Psoas muscle (tissue), 8 donors: ENCODE measurements around the gene EEF1A2. TPM values are rescaled to one million over a fixed set of nuclear protein-coding genes. Genes with fewer than 3 reads are reported as not detected.

Experiments used
- ATAC-seq, 4 donors: fragments of 200-7000 bp; cut with Tn5 transposase; one replicate each; pipeline ENCODE4 v1.9.1; 2020; ENCODE audit warnings: moderate library complexity in 3 of 4, mild to moderate bottlenecking in 2 of 4
- DNase-seq, 2 donors: peaks; one replicate each; pipeline ENCODE4 v3.0.0-alpha.2; 2020
- H3K27ac ChIP-seq: fragments of 200-600 bp; one replicate; pipeline ENCODE4 v1.8.0; 2022
- H3K27me3 ChIP-seq, 3 donors: fragments of 200-600 bp in 1 of 3; one replicate each; pipeline versions ENCODE4 v1.6.1 to v1.8.0; 2013 to 2022; ENCODE audit warnings: low read length in 2 of 3, mild to moderate bottlenecking in 2 of 3, moderate library complexity in 1 of 3; ENCODE audit not compliant: insufficient read depth in 3 of 3
- H3K36me3 ChIP-seq, 2 donors: fragments of 200-600 bp in 1 of 2; one replicate each; pipeline versions ENCODE4 v1.6.1 to v1.8.0; 2013 to 2022; ENCODE audit warnings: low read depth in 1 of 2, mild to moderate bottlenecking in 1 of 2, moderate library complexity in 1 of 2; ENCODE audit not compliant: insufficient read depth in 1 of 2
- H3K4me1 ChIP-seq: fragments of 200-600 bp; one replicate; pipeline ENCODE4 v1.8.0; 2022
- H3K4me3 ChIP-seq: fragments of 200-600 bp; one replicate; pipeline ENCODE4 v1.8.0; 2022; ENCODE audit warnings: mild to moderate bottlenecking
- H3K9me3 ChIP-seq: fragments of 200-600 bp; one replicate; pipeline ENCODE4 v1.8.0; 2022
- WGBS, 3 donors: extraction: QIAGEN DNeasy Blood & Tissue Kit; methylation state at CpG; one replicate each; pipeline versions ENCODE4 v1.1.6 to v1.1.7; 2013; 5-methylcytosine and 5-hydroxymethylcytosine counted together
- intact Hi-C, 2 donors: fragments of 100-400 bp; cut with DNase I; formaldehyde crosslinking; loops; one replicate each; pipeline versions ENCODE4 v1.11.0 to v1.14.2; 2022
- polyA plus RNA-seq, 3 donors: library from polyadenylated mRNA; stranded (reverse); fragments of 200-250 nt; gene quantifications; one replicate each; pipeline ENCODE4 v1.2.3, GENCODE V29; 2013
- total RNA-seq, 4 donors: library from RNA; stranded (reverse); fragmentation: NEBNext Ultra II Directional in 2 of 4; extraction: Animal tissue kit (Norgen Biotek cat#: 25700) in 2 of 4; gene quantifications; one replicate each; pipeline versions ENCODE4 v1.2.1 to v1.2.4, GENCODE V29; 2021 to 2023
- TF ChIP-seq, protein P1 (sequence below): fragments of 200-600 bp; IDR thresholded peaks from one replicate; pipeline ENCODE4 v1.8.0; 2022; ENCODE audit warnings: antibody characterized with exemption
- donor health status: healthy with polysubstance abuse.
- donor health status: DM: no; HTN: no; CAD: no; lungs with moderate emphysema.
- donor health status: Bipolar disorder and iron deficiency.
- donor health status: healthy.
- donor health status: DM: yes; HTN: yes; CAD: no.
- donor health status: DM: no; HTN: no; CAD: no.
- donor health status: DM: no; HTN: no; CAD: no.
- donor health status: DM: yes; HTN: yes; CAD: no.

Gene EEF1A2
- total and polyA plus RNA-seq, 7 donors = 952 to 2,126 (median 1,898) TPM

DNA sequence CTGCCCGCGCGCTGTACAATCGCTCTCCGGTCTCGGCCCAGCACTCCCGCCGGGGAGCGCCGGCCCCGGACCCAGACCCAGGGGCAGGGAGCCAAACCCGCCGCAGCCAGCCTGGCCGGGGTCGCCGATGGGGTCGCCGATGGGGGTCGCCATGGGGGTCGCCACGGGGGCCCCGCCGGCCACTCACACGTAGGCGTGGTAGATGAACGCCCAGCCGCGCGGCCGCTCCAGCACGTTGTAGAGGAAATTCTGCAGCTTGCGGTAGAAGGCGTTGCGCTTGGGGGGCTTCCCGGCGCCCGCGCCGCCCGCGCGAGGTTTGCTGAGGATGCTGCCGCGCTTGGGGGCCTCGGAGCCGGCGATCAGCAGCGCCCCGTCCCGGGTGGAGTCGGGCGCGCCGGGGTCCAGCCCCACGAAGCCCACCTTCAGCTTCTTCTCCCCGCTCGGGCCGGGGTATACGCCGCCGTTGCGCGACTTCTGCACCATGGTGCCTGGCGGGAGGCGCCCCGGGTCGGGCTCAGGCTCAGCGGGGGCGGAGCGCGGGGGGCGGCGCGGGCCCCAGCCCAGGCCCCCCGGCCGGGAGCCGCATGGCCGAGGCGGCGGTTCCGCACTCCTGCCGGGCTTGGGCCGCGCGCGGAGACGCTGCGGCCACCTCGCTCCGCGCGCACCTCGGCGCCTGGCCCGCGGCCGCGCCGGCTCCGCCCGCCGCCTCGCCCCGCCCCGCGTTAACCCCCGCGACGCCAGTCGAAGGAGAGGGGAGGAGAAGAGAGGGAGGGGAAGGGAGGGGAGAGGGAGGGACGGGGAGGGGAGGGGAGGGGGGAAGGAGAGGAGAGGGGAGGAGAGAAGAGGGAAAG is 26.7 kb downstream of the EEF1A2 start, which contains the start of gene KCNQ2:
Gene KCNQ2, minus strand, starts transcription at position 675 of the 851 bp plus-strand sequence. Its CDS starts 192 bp downstream, at position 483.
- Histone ChIP-seq H3K4me1 (peaks cover 6% of the 10 kb centered on the region), H3K4me3 (no peak within 1 kb of the TSS), H3K9me3 (no peaks in the 10 kb centered on the region), H3K36me3 (no peaks in the 10 kb centered on the region), H3K27ac (no peak within 1 kb of the TSS), H3K27me3 (peaks cover 0 to 92% (median 35%) of the 10 kb centered on the region in 3 donors)
- 1% methylated on average over 70 to 103 of the region's 111 CpGs for WGBS, 3 donors
- intact Hi-C loops = no loop called here
- ATAC-seq (no peak), DNase-seq (no peak)
- TF ChIP-seq, protein P1, sequence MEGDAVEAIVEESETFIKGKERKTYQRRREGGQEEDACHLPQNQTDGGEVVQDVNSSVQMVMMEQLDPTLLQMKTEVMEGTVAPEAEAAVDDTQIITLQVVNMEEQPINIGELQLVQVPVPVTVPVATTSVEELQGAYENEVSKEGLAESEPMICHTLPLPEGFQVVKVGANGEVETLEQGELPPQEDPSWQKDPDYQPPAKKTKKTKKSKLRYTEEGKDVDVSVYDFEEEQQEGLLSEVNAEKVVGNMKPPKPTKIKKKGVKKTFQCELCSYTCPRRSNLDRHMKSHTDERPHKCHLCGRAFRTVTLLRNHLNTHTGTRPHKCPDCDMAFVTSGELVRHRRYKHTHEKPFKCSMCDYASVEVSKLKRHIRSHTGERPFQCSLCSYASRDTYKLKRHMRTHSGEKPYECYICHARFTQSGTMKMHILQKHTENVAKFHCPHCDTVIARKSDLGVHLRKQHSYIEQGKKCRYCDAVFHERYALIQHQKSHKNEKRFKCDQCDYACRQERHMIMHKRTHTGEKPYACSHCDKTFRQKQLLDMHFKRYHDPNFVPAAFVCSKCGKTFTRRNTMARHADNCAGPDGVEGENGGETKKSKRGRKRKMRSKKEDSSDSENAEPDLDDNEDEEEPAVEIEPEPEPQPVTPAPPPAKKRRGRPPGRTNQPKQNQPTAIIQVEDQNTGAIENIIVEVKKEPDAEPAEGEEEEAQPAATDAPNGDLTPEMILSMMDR = no peak

DNA sequence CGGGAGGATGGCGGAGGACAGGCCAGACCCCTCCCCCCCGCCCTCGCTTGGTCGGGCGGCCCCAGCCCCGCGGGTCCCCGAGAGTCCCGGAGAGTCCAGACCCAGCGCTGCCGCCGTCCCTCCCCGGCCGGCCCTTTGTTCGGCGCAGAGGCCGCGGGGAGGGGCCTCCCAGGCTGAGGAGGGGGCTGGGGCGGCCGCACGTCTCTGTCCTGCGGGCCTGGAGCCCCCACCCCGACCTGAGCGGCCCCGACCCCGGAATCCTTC is 27.2 kb downstream of the EEF1A2 start:
- Histone ChIP-seq H3K9me3 (no peaks in the 10 kb centered on the region), H3K27me3 (peaks cover 0 to 93% (median 34%) of the 10 kb centered on the region in 3 donors), H3K27ac (no peak overlapping the region), H3K4me1 (peaks cover 6% of the 10 kb centered on the region), H3K36me3 (no peaks in the 10 kb centered on the region), H3K4me3 (no peak overlapping the region)
- ATAC-seq (peak in 1 of 4 donors; percentile 15), DNase-seq (no peak)
- WGBS, 3 donors = 0 to 2% (median 2%) methylated on average over 6 to 27 of the region's 27 CpGs
- intact Hi-C loops = no loop called here
- TF ChIP-seq, protein P1 = no peak

DNA sequence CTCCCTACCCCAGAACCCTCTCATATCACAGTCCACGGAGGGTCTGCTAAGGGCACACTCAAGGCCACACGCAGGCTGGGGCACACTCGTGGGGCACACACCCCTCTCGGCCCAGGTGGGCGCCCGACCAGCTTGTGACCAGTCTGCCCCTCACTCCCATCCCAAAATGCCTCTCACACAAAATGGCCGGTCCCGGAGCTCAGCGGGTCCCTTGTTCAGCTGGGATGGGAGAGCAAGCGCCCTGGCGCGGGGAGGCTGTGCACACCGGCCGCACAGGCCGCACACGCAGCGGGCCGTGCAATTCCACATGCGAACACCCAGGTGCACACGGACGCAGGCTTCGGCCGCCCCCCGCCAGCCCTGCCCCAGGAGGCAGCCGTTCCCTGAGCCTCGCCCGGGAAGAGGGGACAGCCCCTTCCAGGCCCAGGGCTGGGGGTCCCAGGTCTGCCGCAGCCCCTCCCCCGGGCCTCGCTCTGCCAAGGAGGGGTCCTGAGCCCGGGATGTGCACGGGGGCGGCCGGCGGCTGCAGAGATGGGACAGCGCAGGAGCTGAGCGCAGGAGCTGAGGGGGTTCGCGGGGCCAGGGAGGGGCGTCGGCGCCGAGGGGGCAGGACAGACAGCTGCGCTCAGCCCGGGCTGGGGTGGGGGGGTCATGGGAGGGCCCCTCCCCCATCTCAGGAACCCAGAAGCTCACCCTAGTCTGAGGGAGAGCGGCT is 27.7 kb downstream of the EEF1A2 start:
- 11 to 13% (median 12%) methylated on average over 27 to 46 of the region's 46 CpGs for WGBS, 3 donors
- H3K4me1 ChIP-seq = peaks cover 6% of the 10 kb centered on the region
- no peaks in the 10 kb centered on the region for H3K36me3 ChIP-seq
- intact Hi-C loops = no loop called here
- TF ChIP-seq, protein P1 = no peak
- ATAC-seq = peak in 1 of 4 donors; percentile 4
- no peak for DNase-seq
- H3K27me3 ChIP-seq = peaks cover 0 to 92% (median 34%) of the 10 kb centered on the region in 3 donors
- H3K27ac ChIP-seq = no peak overlapping the region
- H3K9me3 ChIP-seq = no peaks in the 10 kb centered on the region
- no peak overlapping the region for H3K4me3 ChIP-seq

DNA sequence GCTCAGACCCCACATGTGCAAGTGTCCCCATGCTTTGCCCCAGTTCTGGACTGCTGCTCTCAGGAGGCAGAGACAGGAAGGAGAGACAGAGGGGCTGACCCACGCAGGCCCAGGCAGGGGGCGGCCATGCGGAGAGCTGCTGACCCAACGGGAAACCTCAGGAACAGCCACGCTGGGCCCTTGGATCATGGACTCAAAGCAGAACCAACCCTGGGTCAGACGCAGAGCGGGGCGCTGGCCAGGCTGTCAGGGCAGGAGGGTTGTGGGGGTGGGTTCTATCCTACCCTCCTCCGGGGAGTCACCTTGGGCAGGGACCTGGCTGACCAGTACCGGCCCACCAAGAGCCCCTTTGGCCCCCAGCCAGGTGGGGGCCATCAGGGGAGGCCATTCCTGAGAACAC is 28.5 kb downstream of the EEF1A2 start:
- 63 to 70% (median 64%) methylated on average over 10 of the region's 10 CpGs for WGBS, 3 donors
- intact Hi-C loops = no loop called here
- ATAC-seq = no peak

More for the DNA sequence above, 28.5 kb downstream of the EEF1A2 start:
- peaks cover 0 to 90% (median 30%) of the 10 kb centered on the region in 3 donors for H3K27me3 ChIP-seq
- peaks cover 6% of the 10 kb centered on the region for H3K4me1 ChIP-seq
- no peaks in the 10 kb centered on the region for H3K9me3 ChIP-seq
- H3K36me3 ChIP-seq = no peaks in the 10 kb centered on the region
- H3K4me3 ChIP-seq = no peak overlapping the region
- no peak overlapping the region for H3K27ac ChIP-seq
- TF ChIP-seq, protein P1 = no peak
- no peak for DNase-seq
